Ovary (tissue), 9 donors: Measurements from ENCODE around the gene SAA4. TPM values are rescaled to one million over a fixed set of nuclear protein-coding genes. Genes with fewer than 3 reads are reported as not detected.
"Not testable (repeated sequence)": the region's sequence is repeated elsewhere in the genome, so short reads cannot be mapped to it uniquely, and the experiment has no call there.

Experiments used
- DNase-seq, 5 donors: peaks; one replicate each; pipeline ENCODE4 v3.0.0-alpha.2; 2019 to 2020
- H3K27ac ChIP-seq, 2 donors: fragments of 200-600 bp; one replicate each; pipeline versions ENCODE4 v1.5.1 to v1.8.0; 2019 to 2022
- H3K27me3 ChIP-seq: fragments of 200-600 bp; one replicate; pipeline ENCODE4 v1.8.0; 2022
- H3K36me3 ChIP-seq: fragments of 200-600 bp; sonication (generic); one replicate; pipeline ENCODE4 v1.5.1; 2019
- H3K4me1 ChIP-seq: one replicate; pipeline ENCODE4 v1.8.1; 2013; ENCODE audit warnings: mild to moderate bottlenecking, moderate library complexity; ENCODE audit not compliant: insufficient read depth
- H3K4me3 ChIP-seq: fragments of 200-600 bp; sonication (generic); one replicate; pipeline ENCODE4 v1.5.1; 2017
- H3K9me3 ChIP-seq, 2 donors: fragments of 200-600 bp in 1 of 2; sonication (generic) in 1 of 2; one replicate each; pipeline versions ENCODE4 v1.5.1 to v1.8.1; 2013 to 2019; ENCODE audit warnings: mild to moderate bottlenecking in 1 of 2, moderate library complexity in 1 of 2
- EP300 ChIP-seq: sonication (generic); formaldehyde crosslinking; IDR thresholded peaks from one replicate; pipeline ENCODE4 v1.6.1; 2017; ENCODE audit warnings: antibody characterized with exemption
- POLR2A ChIP-seq: fragments of 450-650 bp; IDR thresholded peaks from one replicate; pipeline ENCODE4 v1.6.1; 2017; ENCODE audit warnings: antibody characterized with exemption, mild to moderate bottlenecking, moderate library complexity
- WGBS, 3 donors: extraction: QIAGEN DNeasy Blood & Tissue Kit in 1 of 3; methylation state at CpG; one replicate each; pipeline versions ENCODE4 v1.1.5 to v1.1.7; 2013 to 2017; 5-methylcytosine and 5-hydroxymethylcytosine counted together
- intact Hi-C, 4 donors: fragments of 100-400 bp; cut with DNase I; formaldehyde crosslinking; loops; one replicate each; pipeline versions ENCODE4 v1.11.0 to v1.15.1; 2022 to 2023
- polyA plus RNA-seq, 2 donors: library from polyadenylated mRNA; stranded (reverse); fragments of 200-250 nt in 1 of 2; fragments of 350-450 nt in 1 of 2; fragmentation: Illumina TruSeq in 1 of 2; extraction: RNeasy Lipid Tissue Mini Kit (QIAGEN cat#74804) in 1 of 2; gene quantifications; one replicate each; pipeline ENCODE4 v1.2.3, GENCODE V29; 2013 to 2014
- total RNA-seq, 7 donors: library from RNA; depleted of rRNA in 2 of 7; stranded (reverse); fragments of >200 nt in 2 of 7; fragmentation: NEBNext Ultra II Directional in 3 of 7; extraction: Animal tissue kit (Norgen Biotek cat#: 25700) in 3 of 7; gene quantifications; one replicate each; pipeline versions ENCODE4 v1.1.0 to v1.2.4, GENCODE V29; 2016 to 2023
- TF ChIP-seq, protein P1 (sequence below), 3 donors: fragments of 450-650 bp in 2 of 3; fragments of 200-600 bp in 1 of 3; IDR thresholded peaks; one replicate each; pipeline versions ENCODE4 v1.5.1 to v1.8.0; 2016 to 2022; ENCODE audit warnings: antibody characterized with exemption in 3 of 3, mild to moderate bottlenecking in 1 of 3
- donor health status: DM: no; HTN: no; CAD: no; lungs with moderate emphysema.
- donor health status: DM: no; HTN: no; CAD: no.
- donor health status: Bipolar disorder and iron deficiency.
- donor health status: DM: yes; HTN: yes; CAD: no.
- donor health status: DM: no; HTN: no; CAD: no.
- donor health status: DM: yes; HTN: yes; CAD: no.

Gene SAA4
- total and polyA plus RNA-seq, 9 donors = 0.57 TPM; not detected in 8

DNA sequence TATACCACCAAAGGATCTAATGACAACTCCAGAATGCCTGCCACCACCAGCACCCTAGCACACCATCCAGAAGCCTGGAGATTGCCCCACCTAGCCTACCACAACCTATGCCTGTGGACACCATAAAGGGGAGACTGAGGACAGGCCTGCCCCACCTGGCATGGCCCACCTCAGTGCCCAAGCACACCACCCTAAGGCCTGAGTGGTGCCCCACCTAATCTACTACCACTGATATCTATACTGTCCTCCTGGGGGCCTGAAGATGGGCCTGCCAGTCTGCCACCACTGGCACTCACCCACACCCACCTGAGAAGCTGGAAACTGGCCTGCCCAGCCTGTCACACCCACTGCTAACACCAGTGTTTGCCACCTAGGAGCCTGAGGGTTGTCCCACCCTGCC is 31.8 kb downstream of the SAA4 start:
- no peaks in the 10 kb centered on the region for H3K27me3 ChIP-seq
- intact Hi-C loops = no loop called here

DNA sequence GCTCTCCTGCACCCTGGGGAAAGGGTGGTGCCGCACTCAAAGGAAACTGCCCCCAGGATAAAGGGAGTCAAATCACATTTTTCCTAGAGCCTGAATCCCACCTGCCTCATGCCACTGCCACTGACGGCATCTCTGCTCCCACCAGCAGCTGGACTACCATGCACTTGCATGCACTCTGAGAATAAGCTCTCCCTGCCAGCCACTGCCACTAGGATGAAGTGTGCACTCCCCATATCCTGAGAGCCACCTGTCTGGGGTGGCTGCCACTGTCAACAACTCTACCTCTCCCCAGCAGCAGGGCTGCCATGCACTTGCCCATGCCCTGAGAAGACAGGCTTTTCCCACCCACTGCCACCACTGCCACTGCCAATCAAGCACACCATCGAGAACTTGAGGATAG is 32.4 kb downstream of the SAA4 start:
- H3K4me1 ChIP-seq = no peaks in the 10 kb centered on the region
- intact Hi-C loops = no loop called here
- no peaks in the 10 kb centered on the region for H3K9me3 ChIP-seq
- TF ChIP-seq POLR2A = no peak
- TF ChIP-seq, protein P1, sequence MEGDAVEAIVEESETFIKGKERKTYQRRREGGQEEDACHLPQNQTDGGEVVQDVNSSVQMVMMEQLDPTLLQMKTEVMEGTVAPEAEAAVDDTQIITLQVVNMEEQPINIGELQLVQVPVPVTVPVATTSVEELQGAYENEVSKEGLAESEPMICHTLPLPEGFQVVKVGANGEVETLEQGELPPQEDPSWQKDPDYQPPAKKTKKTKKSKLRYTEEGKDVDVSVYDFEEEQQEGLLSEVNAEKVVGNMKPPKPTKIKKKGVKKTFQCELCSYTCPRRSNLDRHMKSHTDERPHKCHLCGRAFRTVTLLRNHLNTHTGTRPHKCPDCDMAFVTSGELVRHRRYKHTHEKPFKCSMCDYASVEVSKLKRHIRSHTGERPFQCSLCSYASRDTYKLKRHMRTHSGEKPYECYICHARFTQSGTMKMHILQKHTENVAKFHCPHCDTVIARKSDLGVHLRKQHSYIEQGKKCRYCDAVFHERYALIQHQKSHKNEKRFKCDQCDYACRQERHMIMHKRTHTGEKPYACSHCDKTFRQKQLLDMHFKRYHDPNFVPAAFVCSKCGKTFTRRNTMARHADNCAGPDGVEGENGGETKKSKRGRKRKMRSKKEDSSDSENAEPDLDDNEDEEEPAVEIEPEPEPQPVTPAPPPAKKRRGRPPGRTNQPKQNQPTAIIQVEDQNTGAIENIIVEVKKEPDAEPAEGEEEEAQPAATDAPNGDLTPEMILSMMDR (IDR thresholded peaks at IDR 0.05) = no peak
- no peak for TF ChIP-seq EP300
- no peak overlapping the region for H3K27ac ChIP-seq
- DNase-seq = no peak
- no peak overlapping the region for H3K4me3 ChIP-seq
- H3K27me3 ChIP-seq = no peaks in the 10 kb centered on the region
- H3K36me3 ChIP-seq = no peaks in the 10 kb centered on the region
- WGBS, 3 donors = 78 to 86% (median 82%) methylated on average over 3 of the region's 3 CpGs

More for the DNA sequence above, 31.8 kb downstream of the SAA4 start:
- TF ChIP-seq, protein P1 (IDR thresholded peaks at IDR 0.05) = no peak
- TF ChIP-seq EP300 = no peak
- no peak for TF ChIP-seq POLR2A
- Histone ChIP-seq H3K36me3 (no peaks in the 10 kb centered on the region), H3K4me1 (no peaks in the 10 kb centered on the region), H3K27ac (no peak overlapping the region), H3K4me3 (no peak overlapping the region), H3K9me3 (no peaks in the 10 kb centered on the region)
- DNase-seq = no peak

GRCh38 chr11:18203723-18204122 is 32.9 kb downstream of the SAA4 start:
- intact Hi-C loops = no loop called here
- TF ChIP-seq, protein P1 (IDR thresholded peaks at IDR 0.05) = no peak
- TF ChIP-seq EP300 (no peak), POLR2A (no peak)
- Histone ChIP-seq H3K27me3 (no peaks in the 10 kb centered on the region), H3K27ac (no peak overlapping the region), H3K36me3 (no peaks in the 10 kb centered on the region), H3K4me3 (no peak overlapping the region), H3K4me1 (no peaks in the 10 kb centered on the region), H3K9me3 (no peaks in the 10 kb centered on the region)
- DNase-seq = no peak
- 4 to 6% (median 5%) methylated on average over 6 of the region's 6 CpGs for WGBS, 3 donors

DNA sequence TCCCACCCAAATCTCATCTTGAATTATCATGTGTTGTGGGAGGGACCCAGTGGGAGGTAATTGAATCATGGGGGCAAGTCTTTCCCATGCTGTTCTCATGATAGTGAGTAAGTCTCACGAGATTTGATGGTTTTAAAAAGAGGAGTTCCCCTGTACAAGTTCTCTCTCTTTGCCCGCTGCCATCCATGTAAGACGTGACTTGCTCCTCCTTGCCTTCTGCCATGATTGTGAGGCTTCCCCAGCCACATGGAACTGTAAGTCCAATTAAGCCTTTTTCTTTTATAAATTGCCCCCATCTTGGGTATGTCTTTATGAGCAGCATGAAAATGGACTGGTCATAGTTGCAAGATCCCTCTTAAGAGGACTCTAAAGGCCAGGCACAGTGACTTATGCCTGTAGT is 38.9 kb downstream of the SAA4 start:
- H3K4me3 ChIP-seq, intact Hi-C loops, H3K27me3 ChIP-seq, H3K36me3 ChIP-seq, H3K4me1 ChIP-seq, H3K27ac ChIP-seq, H3K9me3 ChIP-seq, DNase-seq: not testable (repeated sequence)
- WGBS, 3 donors = 52 to 86% (median 76%) methylated on average over 3 of the region's 3 CpGs

- no peak overlapping the region for H3K27ac ChIP-seq
- H3K36me3 ChIP-seq = no peaks in the 10 kb centered on the region
- TF ChIP-seq, protein P1 (IDR thresholded peaks at IDR 0.05) = no peak
- TF ChIP-seq EP300 = no peak
- TF ChIP-seq POLR2A = no peak
- H3K9me3 ChIP-seq = no peaks in the 10 kb centered on the region
- no peaks in the 10 kb centered on the region for H3K4me1 ChIP-seq
- intact Hi-C loops = no loop called here
- H3K4me3 ChIP-seq = no peak overlapping the region
- DNase-seq = no peak
- 91 to 93% (median 93%) methylated on average over 2 of the region's 2 CpGs for WGBS, 3 donors
- H3K27me3 ChIP-seq = no peaks in the 10 kb centered on the region
Measured at GRCh38 chr11:18196532-18196931, 40.1 kb downstream of the SAA4 start.
